Stimulated activated naive CD8-positive, alpha-beta T cell treated with anti-CD3 and anti-CD28 coated beads, Interleukin-15, amount 100 ng/mL, for 72 hours (primary cell): ENCODE results near the gene CES1.
"Not testable (repeated sequence)": the region's sequence is repeated elsewhere in the genome, so short reads cannot be mapped to it uniquely, and the experiment has no call there.

Source experiments
- ATAC-seq: fragments of 150-1000 bp; cut with Tn5 transposase; 2 replicates; pipeline ENCODE4 v1.10.0; 2021; ENCODE audit warnings: mild to moderate bottlenecking, moderate library complexity
- DNase-seq, 2 donors: peaks; one replicate each; pipeline ENCODE4 v3.0.0; 2021 to 2022
- H3K27ac Mint-ChIP-seq, 2 donors: one replicate each; pipeline ENCODE4 v1.8.0; 2022; ENCODE audit warnings: mild to moderate bottlenecking in 2 of 2, mixed read lengths in 2 of 2, moderate library complexity in 2 of 2
- H3K27me3 Mint-ChIP-seq: one replicate; pipeline ENCODE4 v1.8.0; 2022; ENCODE audit warnings: mixed read lengths
- H3K4me1 Mint-ChIP-seq: one replicate; pipeline ENCODE4 v1.8.0; 2022; ENCODE audit warnings: mild to moderate bottlenecking, mixed read lengths
- H3K4me3 Mint-ChIP-seq, 2 donors: one replicate each; pipeline ENCODE4 v1.8.0; 2022; ENCODE audit warnings: mild to moderate bottlenecking in 2 of 2, mixed read lengths in 2 of 2, moderate library complexity in 1 of 2
- H3K9me3 Mint-ChIP-seq, 2 donors: one replicate each; pipeline ENCODE4 v1.8.0; 2022; ENCODE audit warnings: mixed read lengths in 2 of 2

CES1 gene

GRCh38 chr16:55817236-55817912 is 15.5 kb downstream of the CES1 start:
- Mint-ChIP-seq H3K27me3 (peaks cover 29% of the 10 kb centered on the region), H3K9me3 (peaks cover 0 to 7% of the 10 kb centered on the region in 2 donors), H3K4me1 (no peaks in the 10 kb centered on the region), H3K27ac (no peak overlapping the region), H3K4me3 (no peak overlapping the region)
- no peak for DNase-seq
- ATAC-seq, result no peak

- DNase-seq, H3K9me3 Mint-ChIP-seq, H3K27ac Mint-ChIP-seq, ATAC-seq, H3K4me3 Mint-ChIP-seq, H3K4me1 Mint-ChIP-seq: not testable (repeated sequence)
- peaks cover 32% of the 10 kb centered on the region for H3K27me3 Mint-ChIP-seq
Observed at GRCh38 chr16:55816222-55816621, 16.7 kb downstream of the CES1 start.

- no peak for DNase-seq
- Mint-ChIP-seq H3K4me3 (no peak overlapping the region), H3K9me3 (peaks cover 0 to 7% of the 10 kb centered on the region in 2 donors), H3K27me3 (peaks cover 35% of the 10 kb centered on the region), H3K27ac (peak overlapping the region in 1 of 2 donors; percentile 42), H3K4me1 (no peaks in the 10 kb centered on the region)
- ATAC-seq, result no peak
Observed at GRCh38 chr16:55815320-55815719, 17.6 kb downstream of the CES1 start.

- peaks cover 41% of the 10 kb centered on the region for H3K27me3 Mint-ChIP-seq
- DNase-seq, ATAC-seq, H3K4me1 Mint-ChIP-seq, H3K27ac Mint-ChIP-seq, H3K4me3 Mint-ChIP-seq, H3K9me3 Mint-ChIP-seq: not testable (repeated sequence)
Observed at GRCh38 chr16:55814174-55814573, 18.7 kb downstream of the CES1 start.

- not testable (repeated sequence) for H3K9me3 Mint-ChIP-seq, DNase-seq, H3K4me3 Mint-ChIP-seq, H3K27ac Mint-ChIP-seq, ATAC-seq, H3K4me1 Mint-ChIP-seq
- H3K27me3 Mint-ChIP-seq, result peaks cover 41% of the 10 kb centered on the region
Observed at GRCh38 chr16:55813730-55814129, 19.2 kb downstream of the CES1 start.

GRCh38 chr16:55812951-55813350 is 19.9 kb downstream of the CES1 start:
- peaks cover 0 to 7% of the 10 kb centered on the region in 2 donors for H3K9me3 Mint-ChIP-seq
- peaks cover 41% of the 10 kb centered on the region for H3K27me3 Mint-ChIP-seq
- ATAC-seq (no peak), DNase-seq (no peak)
- no peak overlapping the region for H3K27ac Mint-ChIP-seq
- H3K4me1 Mint-ChIP-seq, result no peaks in the 10 kb centered on the region
- H3K4me3 Mint-ChIP-seq, result no peak overlapping the region

GRCh38 chr16:55811811-55812210 is 21.1 kb downstream of the CES1 start:
- DNase-seq (no peak), ATAC-seq (no peak)
- Mint-ChIP-seq H3K4me3 (no peak overlapping the region), H3K27me3 (peaks cover 31% of the 10 kb centered on the region), H3K27ac (no peak overlapping the region), H3K9me3 (no peaks in the 10 kb centered on the region), H3K4me1 (no peaks in the 10 kb centered on the region)

- Mint-ChIP-seq H3K9me3 (no peaks in the 10 kb centered on the region), H3K4me3 (no peak overlapping the region), H3K27me3 (peaks cover 20% of the 10 kb centered on the region), H3K27ac (no peak overlapping the region), H3K4me1 (no peaks in the 10 kb centered on the region)
- DNase-seq (no peak), ATAC-seq (no peak)
Observed at GRCh38 chr16:55810451-55810961, 22.4 kb downstream of the CES1 start.

GRCh38 chr16:55809851-55810250 is 23.0 kb downstream of the CES1 start:
- no peak for ATAC-seq
- no peaks in the 10 kb centered on the region for H3K4me1 Mint-ChIP-seq
- no peak overlapping the region for H3K4me3 Mint-ChIP-seq
- H3K9me3 Mint-ChIP-seq, result no peaks in the 10 kb centered on the region
- peaks cover 18% of the 10 kb centered on the region for H3K27me3 Mint-ChIP-seq
- DNase-seq, result no peak
- H3K27ac Mint-ChIP-seq, result no peak overlapping the region

GRCh38 chr16:55809386-55809785 is 23.5 kb downstream of the CES1 start:
- no peak overlapping the region for H3K4me3 Mint-ChIP-seq
- H3K4me1 Mint-ChIP-seq, result no peaks in the 10 kb centered on the region
- no peak for DNase-seq
- no peak for ATAC-seq
- H3K27me3 Mint-ChIP-seq, result peaks cover 18% of the 10 kb centered on the region
- H3K27ac Mint-ChIP-seq, result no peak overlapping the region
- no peaks in the 10 kb centered on the region for H3K9me3 Mint-ChIP-seq

GRCh38 chr16:55808286-55808685 is 24.6 kb downstream of the CES1 start:
- not testable (repeated sequence) for H3K9me3 Mint-ChIP-seq, DNase-seq, ATAC-seq, H3K4me3 Mint-ChIP-seq, H3K4me1 Mint-ChIP-seq, H3K27ac Mint-ChIP-seq
- H3K27me3 Mint-ChIP-seq, result peaks cover 18% of the 10 kb centered on the region

GRCh38 chr16:55805104-55805503 is 27.8 kb downstream of the CES1 start:
- not testable (repeated sequence) for ATAC-seq, H3K4me3 Mint-ChIP-seq, H3K9me3 Mint-ChIP-seq, H3K27ac Mint-ChIP-seq, H3K27me3 Mint-ChIP-seq, DNase-seq, H3K4me1 Mint-ChIP-seq

GRCh38 chr16:55803681-55804080 is 29.2 kb downstream of the CES1 start:
- H3K27ac Mint-ChIP-seq, H3K9me3 Mint-ChIP-seq, ATAC-seq, H3K4me3 Mint-ChIP-seq, H3K27me3 Mint-ChIP-seq, H3K4me1 Mint-ChIP-seq, DNase-seq: not testable (repeated sequence)

- not testable (repeated sequence) for H3K27ac Mint-ChIP-seq, H3K27me3 Mint-ChIP-seq, DNase-seq, H3K9me3 Mint-ChIP-seq, H3K4me1 Mint-ChIP-seq, H3K4me3 Mint-ChIP-seq, ATAC-seq
Observed at GRCh38 chr16:55792934-55793374, 39.9 kb downstream of the CES1 start.

- H3K27ac Mint-ChIP-seq, H3K4me3 Mint-ChIP-seq, DNase-seq, H3K9me3 Mint-ChIP-seq, H3K4me1 Mint-ChIP-seq, H3K27me3 Mint-ChIP-seq, ATAC-seq: not testable (repeated sequence)
Observed at GRCh38 chr16:55791512-55791911, 41.4 kb downstream of the CES1 start.

- not testable (repeated sequence) for H3K27ac Mint-ChIP-seq, H3K4me3 Mint-ChIP-seq, H3K4me1 Mint-ChIP-seq, ATAC-seq, DNase-seq, H3K27me3 Mint-ChIP-seq, H3K9me3 Mint-ChIP-seq
Observed at GRCh38 chr16:55790240-55790639, 42.7 kb downstream of the CES1 start.

GRCh38 chr16:55782793-55783091 is 50.2 kb downstream of the CES1 start:
- not testable (repeated sequence) for H3K4me1 Mint-ChIP-seq, DNase-seq, H3K9me3 Mint-ChIP-seq, H3K4me3 Mint-ChIP-seq, H3K27me3 Mint-ChIP-seq, ATAC-seq, H3K27ac Mint-ChIP-seq
